PFSK-1 (cell line): ENCODE measurements around the gene DRAM1.

Experiments
- FOXP2 ChIP-seq: optimal IDR thresholded peaks from 2 replicates; pipeline ENCODE3; 2011; ENCODE audit warnings: borderline replicate concordance, control low read depth, inconsistent platforms; ENCODE audit not compliant: insufficient read depth; ENCODE audit errors: extremely low read length, extremely low read depth
- POLR2AphosphoS5 ChIP-seq: IDR thresholded peaks from 2 replicates; pipeline ENCODE4 v1.6.1; 2012; ENCODE audit warnings: low read depth, mild to moderate bottlenecking, control low read depth, low read length, moderate library complexity
- REST ChIP-seq, 2 experiments: IDR thresholded peaks; 2 replicates each; pipeline versions ENCODE4 v1.6.1 to v1.8.0; 2011 to 2012; ENCODE audit warnings: low read depth in 2 of 2, low read length in 2 of 2, control low read depth in 1 of 2, inconsistent platforms in 1 of 2, mild to moderate bottlenecking in 1 of 2, moderate library complexity in 1 of 2; ENCODE audit not compliant: insufficient read depth in 1 of 2
- SIN3A ChIP-seq: IDR thresholded peaks from 2 replicates; pipeline ENCODE4 v1.6.1; 2012; ENCODE audit warnings: mild to moderate bottlenecking, low read length, moderate library complexity, borderline replicate concordance; ENCODE audit not compliant: insufficient read depth
- TAF1 ChIP-seq: IDR thresholded peaks from 2 replicates; pipeline ENCODE4 v1.6.1; 2012; ENCODE audit warnings: low read length, control low read depth, borderline replicate concordance; ENCODE audit not compliant: insufficient read depth

DRAM1 gene

DNA sequence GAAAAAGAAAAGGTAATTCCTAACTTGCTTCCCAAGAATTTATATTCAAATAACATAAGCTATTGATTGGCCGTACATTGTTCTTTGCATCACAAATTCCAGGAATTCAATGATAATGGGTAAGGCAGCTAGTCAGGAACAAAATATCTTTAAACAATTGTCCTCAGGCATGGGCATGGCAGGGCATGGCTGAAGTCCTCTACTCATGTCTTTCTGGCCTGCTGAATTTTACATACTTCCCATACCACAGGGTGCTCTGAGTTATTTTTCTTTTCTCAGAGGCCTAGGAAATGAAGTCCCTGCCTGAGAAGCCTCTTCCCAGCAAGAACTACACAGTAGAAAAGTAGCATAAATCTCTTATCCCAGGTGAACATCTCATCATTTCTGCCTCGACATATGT, 15.1 kb upstream of the DRAM1 start:
- TF ChIP-seq SIN3A (no peak), REST (IDR thresholded peaks at IDR 0.05; ENCODE audit: insufficient read depth in 1 of 2, low read depth in 2 of 2, low read length in 2 of 2) (no peak), FOXP2 (no peak), POLR2AphosphoS5 (no peak), TAF1 (no peak)

- no peak for TF ChIP-seq SIN3A
- no peak for TF ChIP-seq POLR2AphosphoS5
- no peak for TF ChIP-seq FOXP2
- TF ChIP-seq TAF1: no peak
- TF ChIP-seq REST (IDR thresholded peaks at IDR 0.05; ENCODE audit: insufficient read depth in 1 of 2, low read depth in 2 of 2, low read length in 2 of 2): no peak
Measured at GRCh38 chr12:101863981-101864380, 13.4 kb upstream of the DRAM1 start.

GRCh38 chr12:101866615-101867373, 10.6 kb upstream of the DRAM1 start:
- no peak for TF ChIP-seq REST (IDR thresholded peaks at IDR 0.05; ENCODE audit: insufficient read depth in 1 of 2, low read depth in 2 of 2, low read length in 2 of 2)
- TF ChIP-seq FOXP2: no peak
- TF ChIP-seq TAF1: no peak
- no peak for TF ChIP-seq SIN3A
- TF ChIP-seq POLR2AphosphoS5: no peak

GRCh38 chr12:101870925-101871324, 6.5 kb upstream of the DRAM1 start:
- TF ChIP-seq TAF1: no peak
- TF ChIP-seq FOXP2: no peak
- TF ChIP-seq SIN3A: no peak
- TF ChIP-seq POLR2AphosphoS5: no peak
- no peak for TF ChIP-seq REST (IDR thresholded peaks at IDR 0.05; ENCODE audit: insufficient read depth in 1 of 2, low read depth in 2 of 2, low read length in 2 of 2)
